GM21619 (cell line): Measurements from ENCODE around the gene ANKEF1.

ENCODE experiments used
- ATAC-seq: cut with Tn5 transposase; IDR thresholded peaks from one replicate; pipeline ENCODE4 v1.9.1; 2021; ENCODE audit not compliant: unreplicated experiment

The ANKEF1 gene

GRCh38 chr20:10078403-10078802 lies 43.6 kb downstream of the ANKEF1 start:
- ATAC-seq: no peak

GRCh38 chr20:10079964-10080363 lies 45.2 kb downstream of the ANKEF1 start:
- ATAC-seq: no peak

- no peak for ATAC-seq
Observed at GRCh38 chr20:10080574-10080973, 45.8 kb downstream of the ANKEF1 start.

- ATAC-seq: no peak
Observed at GRCh38 chr20:10089871-10090587, 55.2 kb downstream of the ANKEF1 start.

GRCh38 chr20:10090588-10091166 lies 55.9 kb downstream of the ANKEF1 start:
- no peak for ATAC-seq

- no peak for ATAC-seq
Observed at GRCh38 chr20:10093087-10093591, 58.4 kb downstream of the ANKEF1 start.

- no peak for ATAC-seq
Observed at GRCh38 chr20:10094566-10095173, 59.9 kb downstream of the ANKEF1 start.

- ATAC-seq: no peak
Observed at GRCh38 chr20:10096790-10097189, 62.0 kb downstream of the ANKEF1 start.

GRCh38 chr20:10105046-10105445 lies 70.3 kb downstream of the ANKEF1 start:
- no peak for ATAC-seq
